ENCODE results near the gene DOCK6. TPM values are rescaled to one million over a fixed set of nuclear protein-coding genes. Genes with fewer than 3 reads are reported as not detected.

DOCK6 gene
- total and polyA plus RNA-seq, 2 experiments from 2014 or later: 12.2 to 75.6 TPM

DNA sequence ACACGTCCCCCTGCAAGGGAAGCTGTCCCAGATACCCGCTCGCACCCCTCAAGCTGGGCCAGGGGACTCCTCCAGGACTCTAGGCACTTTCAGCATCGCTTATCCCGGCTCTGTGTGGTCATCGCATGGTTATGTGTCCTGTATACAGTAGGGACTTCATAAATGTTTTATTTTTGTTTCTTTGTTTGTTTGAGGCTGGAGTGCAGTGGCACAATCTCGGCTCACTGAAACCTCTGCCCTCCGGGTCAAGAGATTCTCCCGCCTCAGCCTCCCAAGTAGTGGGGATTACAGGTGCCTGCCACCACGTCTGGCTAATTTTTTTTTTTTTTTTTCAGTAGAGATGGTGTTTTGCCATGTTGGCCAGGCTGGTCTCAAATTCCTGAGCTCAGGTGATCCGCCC, 15.4 kb downstream of the DOCK6 start:
- Histone ChIP-seq H3K27me3 (no peaks in the 10 kb centered on the region), H3K36me3 (no peaks in the 10 kb centered on the region)
- no peak for TF ChIP-seq CTCF (IDR thresholded peaks at IDR 0.05; ENCODE audit: low read depth, low read length)

GRCh38 chr19:11244846-11245589, 17.3 kb downstream of the DOCK6 start:
- H3K4me1 ChIP-seq (ENCODE audit: low read depth): no peaks in the 10 kb centered on the region
- no peaks in the 10 kb centered on the region for H3K27me3 ChIP-seq
- TF ChIP-seq CTCF (IDR thresholded peaks at IDR 0.05; ENCODE audit: low read depth, low read length): no peak
- H3K36me3 ChIP-seq: no peaks in the 10 kb centered on the region
- H3K4me3 ChIP-seq: no peak overlapping the region
- H3K9me3 ChIP-seq (ENCODE audit: low read depth): no peaks in the 10 kb centered on the region
- DNase-seq (ENCODE audit: low read depth in 1 of 2, low spot score in 1 of 2): no peak
- no peak overlapping the region for H3K27ac ChIP-seq

More for the DNA sequence above, 15.4 kb downstream of the DOCK6 start:
- Histone ChIP-seq H3K9me3 (ENCODE audit: low read depth) (no peaks in the 10 kb centered on the region), H3K27ac (no peak overlapping the region), H3K4me3 (no peak overlapping the region), H3K4me1 (ENCODE audit: low read depth) (no peaks in the 10 kb centered on the region)
- DNase-seq (ENCODE audit: low read depth in 1 of 2, low spot score in 1 of 2): no peak

DNA sequence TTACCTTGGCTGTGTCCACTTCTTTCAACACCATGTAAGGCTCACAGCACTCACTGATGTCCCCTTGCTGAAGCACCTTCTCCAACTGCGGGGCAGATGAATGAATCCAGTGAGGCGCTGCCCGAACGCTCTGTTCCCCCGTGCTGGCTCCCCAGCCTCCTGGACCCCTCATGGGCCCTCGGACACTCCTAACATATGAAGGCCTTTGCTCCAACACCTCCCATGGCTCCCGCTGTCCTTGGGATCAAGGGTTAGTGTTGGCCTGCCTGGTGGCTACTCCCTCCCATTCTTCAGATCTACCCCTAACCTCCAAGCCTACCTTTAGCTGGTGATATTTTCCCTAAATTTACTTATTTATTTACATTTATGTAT, 18.5 kb downstream of the DOCK6 start:
- Histone ChIP-seq H3K36me3 (no peaks in the 10 kb centered on the region), H3K9me3 (ENCODE audit: low read depth) (no peaks in the 10 kb centered on the region), H3K4me1 (ENCODE audit: low read depth) (no peaks in the 10 kb centered on the region), H3K27ac (no peak overlapping the region), H3K4me3 (no peak overlapping the region), H3K27me3 (no peaks in the 10 kb centered on the region)
- no peak for DNase-seq (ENCODE audit: low read depth in 1 of 2, low spot score in 1 of 2)
- TF ChIP-seq CTCF (IDR thresholded peaks at IDR 0.05; ENCODE audit: low read depth, low read length): no peak

GRCh38 chr19:11242864-11243797, 19.2 kb downstream of the DOCK6 start:
- Histone ChIP-seq H3K27ac (no peak overlapping the region), H3K36me3 (no peaks in the 10 kb centered on the region), H3K4me1 (ENCODE audit: low read depth) (no peaks in the 10 kb centered on the region), H3K27me3 (no peaks in the 10 kb centered on the region), H3K4me3 (no peak overlapping the region), H3K9me3 (ENCODE audit: low read depth) (no peaks in the 10 kb centered on the region)
- peak; percentile 82 to 90 for DNase-seq (ENCODE audit: low read depth in 1 of 2, low spot score in 1 of 2)
- peak; percentile 51 for TF ChIP-seq CTCF (IDR thresholded peaks at IDR 0.05; ENCODE audit: low read depth, low read length)

- no peak for TF ChIP-seq CTCF (IDR thresholded peaks at IDR 0.05; ENCODE audit: low read depth, low read length)
- no peak overlapping the region for H3K4me3 ChIP-seq
- no peaks in the 10 kb centered on the region for H3K27me3 ChIP-seq
- no peaks in the 10 kb centered on the region for H3K4me1 ChIP-seq (ENCODE audit: low read depth)
- no peak for DNase-seq (ENCODE audit: low read depth in 1 of 2, low spot score in 1 of 2)
- no peaks in the 10 kb centered on the region for H3K36me3 ChIP-seq
- no peak overlapping the region for H3K27ac ChIP-seq
- no peaks in the 10 kb centered on the region for H3K9me3 ChIP-seq (ENCODE audit: low read depth)
Measured at GRCh38 chr19:11242025-11242424, 20.3 kb downstream of the DOCK6 start.

Data from cardiac muscle cell (in vitro differentiated cells and primary cell).